HEK293 (cell line): ENCODE measurements around the gene SERPINI1.

Experiments used
- CTCF ChIA-PET: fragments of 350-600 bp; formaldehyde crosslinking; extraction: SDS; loops from one replicate; lab custom pipeline; 2021; ENCODE audit warnings: antibody characterized with exemption; lab: Yijun Ruan, JAX
- POLR2A ChIA-PET: fragments of 300-600 bp; formaldehyde crosslinking; extraction: SDS; loops from one replicate; lab custom pipeline; 2020; ENCODE audit warnings: antibody characterized with exemption, inconsistent platforms; lab: Yijun Ruan, JAX
- H3K27ac ChIP-seq: fragments of 200-500 bp; sonication (Bioruptor generic); 2 replicates; pipeline ENCODE4 v1.5.1; 2014; ENCODE audit warnings: low read depth, low read length, control low read depth, inconsistent platforms; ENCODE audit errors: extremely low read depth
- H3K36me3 ChIP-seq, 2 experiments: fragments of 200-500 bp in 1 of 2; sonication (Bioruptor generic) in 1 of 2; 1 replicate in 1 of 2; 2 replicates in 1 of 2; pipeline ENCODE4 v1.5.1; 2014 to 2017; ENCODE audit warnings: inconsistent platforms in 2 of 2, low read length in 2 of 2; ENCODE audit not compliant: control insufficient read depth in 2 of 2, insufficient read depth in 1 of 2
- H3K4me1 ChIP-seq: fragments of 200-500 bp; sonication (Bioruptor generic); 2 replicates; pipeline ENCODE4 v1.5.1; 2014; ENCODE audit warnings: mild to moderate bottlenecking, low read length, inconsistent platforms; ENCODE audit not compliant: control insufficient read depth, insufficient read depth
- H3K4me3 ChIP-seq: 2 replicates; pipeline ENCODE4 v1.5.1; 2011; ENCODE audit warnings: low read depth, mild to moderate bottlenecking, control low read depth, low read length, moderate library complexity
- H3K9me3 ChIP-seq: fragments of 200-500 bp; sonication (Bioruptor generic); 2 replicates; pipeline ENCODE4 v1.5.1; 2014; ENCODE audit warnings: low read depth, low read length, inconsistent platforms; ENCODE audit not compliant: control insufficient read depth, insufficient read depth
- BCL11A ChIP-seq: fragments of 450-650 bp; formaldehyde crosslinking; IDR thresholded peaks from 2 replicates; pipeline ENCODE4 v1.5.1; 2016; ENCODE audit warnings: low read depth, missing biosample characterization, missing genetic modification characterization
- HOXC10 ChIP-seq: sonication (generic); formaldehyde crosslinking; IDR thresholded peaks from 2 replicates; pipeline ENCODE4 v1.8.1; 2023; ENCODE audit warnings: mild to moderate bottlenecking, missing genetic modification reagents
- MZF1 ChIP-seq: fragments of 450-650 bp; formaldehyde crosslinking; IDR thresholded peaks from 2 replicates; pipeline ENCODE4 v1.5.1; 2017; ENCODE audit warnings: missing biosample characterization, missing genetic modification characterization, borderline replicate concordance
- SETDB1 ChIP-seq: IDR thresholded peaks from one replicate; pipeline ENCODE4 v1.6.1; 2017; ENCODE audit warnings: mild to moderate bottlenecking, low read length, moderate library complexity, mixed read lengths; ENCODE audit not compliant: insufficient read length
- SP7 ChIP-seq: fragments of 450-650 bp; formaldehyde crosslinking; IDR thresholded peaks from 2 replicates; pipeline ENCODE4 v1.5.1; 2016; ENCODE audit warnings: missing biosample characterization, missing genetic modification characterization
- ZBTB8A ChIP-seq: fragments of 450-650 bp; formaldehyde crosslinking; IDR thresholded peaks from 2 replicates; pipeline ENCODE4 v1.5.1; 2016; ENCODE audit warnings: missing biosample characterization, missing genetic modification characterization
- ZNF155 ChIP-seq: fragments of 450-650 bp; formaldehyde crosslinking; IDR thresholded peaks from 2 replicates; pipeline ENCODE4 v1.5.1; 2016; ENCODE audit warnings: missing biosample characterization, missing genetic modification characterization
- ZNF174 ChIP-seq: fragments of 450-650 bp; formaldehyde crosslinking; IDR thresholded peaks from 2 replicates; pipeline ENCODE4 v1.5.0; 2017; ENCODE audit warnings: missing biosample characterization, mild to moderate bottlenecking, missing genetic modification characterization
- ZNF175 ChIP-seq: fragments of 450-650 bp; formaldehyde crosslinking; IDR thresholded peaks from 2 replicates; pipeline ENCODE4 v1.5.1; 2016; ENCODE audit warnings: missing biosample characterization, missing genetic modification characterization
- ZNF223 ChIP-seq: fragments of 450-650 bp; formaldehyde crosslinking; IDR thresholded peaks from 2 replicates; pipeline ENCODE4 v1.5.1; 2016; ENCODE audit warnings: missing biosample characterization, missing genetic modification characterization
- ZNF350 ChIP-seq: fragments of 450-650 bp; formaldehyde crosslinking; IDR thresholded peaks from 2 replicates; pipeline ENCODE4 v1.5.0; 2017; ENCODE audit warnings: missing biosample characterization, mild to moderate bottlenecking, missing genetic modification characterization
- ZNF404 ChIP-seq: fragments of 450-650 bp; formaldehyde crosslinking; IDR thresholded peaks from 2 replicates; pipeline ENCODE4 v1.5.1; 2017; ENCODE audit warnings: missing biosample characterization, missing genetic modification characterization
- ZNF501 ChIP-seq: fragments of 450-650 bp; formaldehyde crosslinking; IDR thresholded peaks from 2 replicates; pipeline ENCODE4 v1.5.1; 2016; ENCODE audit warnings: missing biosample characterization, missing genetic modification characterization
- ZNF544 ChIP-seq: fragments of 450-650 bp; formaldehyde crosslinking; IDR thresholded peaks from 2 replicates; pipeline ENCODE4 v1.5.0; 2017; ENCODE audit warnings: missing biosample characterization, missing genetic modification characterization
- ZNF571 ChIP-seq: fragments of 450-650 bp; formaldehyde crosslinking; IDR thresholded peaks from 2 replicates; pipeline ENCODE4 v1.5.0; 2017; ENCODE audit warnings: missing biosample characterization, missing genetic modification characterization
- ZNF623 ChIP-seq: fragments of 450-650 bp; formaldehyde crosslinking; IDR thresholded peaks from 2 replicates; pipeline ENCODE4 v1.5.1; 2016; ENCODE audit warnings: missing biosample characterization, missing genetic modification characterization
- ZNF707 ChIP-seq: fragments of 450-650 bp; formaldehyde crosslinking; IDR thresholded peaks from 2 replicates; pipeline ENCODE4 v1.5.1; 2016; ENCODE audit warnings: missing biosample characterization, missing genetic modification characterization
- ZNF776 ChIP-seq: fragments of 450-650 bp; formaldehyde crosslinking; IDR thresholded peaks from 2 replicates; pipeline ENCODE4 v1.5.0; 2017; ENCODE audit warnings: missing biosample characterization, missing genetic modification characterization, borderline replicate concordance
- ZNF830 ChIP-seq: fragments of 450-650 bp; IDR thresholded peaks from 2 replicates; pipeline ENCODE4 v1.5.0; 2018; ENCODE audit warnings: missing biosample characterization, missing genetic modification characterization, low read depth, mild to moderate bottlenecking, moderate library complexity
- TF ChIP-seq, protein P1 (sequence below): fragments of 450-650 bp; formaldehyde crosslinking; IDR thresholded peaks from 2 replicates; pipeline ENCODE4 v1.5.1; 2017; ENCODE audit warnings: missing biosample characterization, missing genetic modification characterization
- TF ChIP-seq, protein P2 (sequence below): fragments of 450-650 bp; formaldehyde crosslinking; IDR thresholded peaks from 2 replicates; pipeline ENCODE4 v1.5.0; 2017; ENCODE audit warnings: missing biosample characterization, missing genetic modification characterization, borderline replicate concordance
- TF ChIP-seq, protein P3 (sequence below): fragments of 450-650 bp; formaldehyde crosslinking; IDR thresholded peaks from 2 replicates; pipeline ENCODE4 v1.5.1; 2016; ENCODE audit warnings: missing biosample characterization, missing genetic modification characterization
- TF ChIP-seq, protein P4 (sequence below): fragments of 450-650 bp; formaldehyde crosslinking; IDR thresholded peaks from 2 replicates; pipeline ENCODE4 v1.5.1; 2016; ENCODE audit warnings: missing biosample characterization, missing genetic modification characterization
- TF ChIP-seq, protein P5 (sequence below): fragments of 450-650 bp; formaldehyde crosslinking; IDR thresholded peaks from 2 replicates; pipeline ENCODE4 v1.5.1; 2016; ENCODE audit warnings: missing biosample characterization, missing genetic modification characterization

SERPINI1 gene

DNA sequence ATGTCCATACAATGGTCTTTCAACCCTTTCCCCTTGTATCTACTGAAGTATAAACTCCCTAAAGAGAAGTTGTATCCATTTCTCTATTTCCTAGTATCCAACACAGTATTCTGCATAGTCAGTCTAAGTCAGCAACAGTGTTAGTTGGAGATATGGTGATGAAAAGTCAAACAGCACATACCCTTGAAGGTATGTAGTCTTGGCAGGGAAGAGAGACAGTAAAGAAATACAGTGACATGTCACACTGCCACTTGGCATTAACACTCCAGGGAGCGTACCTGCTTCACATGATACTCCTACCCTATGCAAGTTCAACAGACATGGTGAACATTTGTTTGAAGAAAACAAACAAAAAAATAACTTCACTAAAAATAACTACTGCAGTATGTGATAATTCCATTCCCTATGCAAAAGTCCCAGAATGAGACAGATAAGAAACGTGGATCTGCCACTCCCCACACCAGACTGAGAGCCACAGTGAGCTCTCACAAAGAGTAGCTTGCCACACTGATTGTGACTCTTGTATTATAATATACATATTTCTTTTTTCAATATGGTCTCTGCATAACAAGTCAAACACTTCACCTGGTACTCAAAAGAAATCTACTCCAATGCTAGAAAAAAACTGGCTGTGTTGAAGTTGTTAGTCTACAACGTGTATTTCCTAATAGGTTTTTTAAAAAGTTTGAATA, 6.7 kb upstream of the SERPINI1 start:
- no peak for TF ChIP-seq ZNF350 (tag by site-specific recombination)
- no peak for TF ChIP-seq ZNF830
- TF ChIP-seq BCL11A (tag by site-specific recombination) = no peak
- no peak for TF ChIP-seq ZNF174 (tag by site-specific recombination)
- TF ChIP-seq ZNF175 (tag by site-specific recombination) = no peak
- TF ChIP-seq MZF1 (tag by site-specific recombination) = no peak
- TF ChIP-seq, protein P1, sequence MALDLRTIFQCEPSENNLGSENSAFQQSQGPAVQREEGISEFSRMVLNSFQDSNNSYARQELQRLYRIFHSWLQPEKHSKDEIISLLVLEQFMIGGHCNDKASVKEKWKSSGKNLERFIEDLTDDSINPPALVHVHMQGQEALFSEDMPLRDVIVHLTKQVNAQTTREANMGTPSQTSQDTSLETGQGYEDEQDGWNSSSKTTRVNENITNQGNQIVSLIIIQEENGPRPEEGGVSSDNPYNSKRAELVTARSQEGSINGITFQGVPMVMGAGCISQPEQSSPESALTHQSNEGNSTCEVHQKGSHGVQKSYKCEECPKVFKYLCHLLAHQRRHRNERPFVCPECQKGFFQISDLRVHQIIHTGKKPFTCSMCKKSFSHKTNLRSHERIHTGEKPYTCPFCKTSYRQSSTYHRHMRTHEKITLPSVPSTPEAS (tag by site-specific recombination) = no peak
- no peak for TF ChIP-seq SETDB1
- no peak for TF ChIP-seq SP7 (tag by site-specific recombination)
- TF ChIP-seq ZNF707 (tag by site-specific recombination) = no peak
- no peak for TF ChIP-seq HOXC10 (CRISPR knock-in tag)
- TF ChIP-seq ZNF404 (tag by site-specific recombination) = no peak
- TF ChIP-seq, all 188 proteins: peak for 0
- H3K4me3 ChIP-seq = no peak overlapping the region
- no peak overlapping the region for H3K27ac ChIP-seq
- H3K4me1 ChIP-seq = no peaks in the 10 kb centered on the region
- ChIA-PET CTCF (interaction anchor here (1.0 kb wide), 1 partner anchor 44 kb away, joined by 3 read pairs; no protein-coding TSS in a partner anchor), POLR2A (no interaction called here)
- no peaks in the 10 kb centered on the region; a peak in 1 of 3 replicates for H3K36me3 ChIP-seq
- no peaks in the 10 kb centered on the region for H3K9me3 ChIP-seq

DNA sequence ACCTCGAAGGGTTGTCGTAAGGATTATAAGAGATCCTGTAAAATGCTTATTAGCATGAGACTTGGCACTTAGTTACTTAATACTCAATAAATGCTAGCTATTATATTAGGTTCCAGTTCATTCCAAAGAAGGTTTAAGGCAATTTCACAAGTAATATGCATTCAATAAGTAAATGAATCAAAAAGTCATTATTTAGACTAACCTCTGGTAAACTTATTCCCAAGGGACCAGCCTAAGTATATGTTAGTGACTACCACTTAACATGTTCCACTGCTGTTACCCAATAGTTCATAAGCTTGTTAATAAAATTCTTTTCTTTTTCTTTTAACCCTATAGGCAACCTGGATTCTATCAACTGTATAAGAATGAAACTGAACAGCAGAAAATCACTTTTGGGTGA, 5.9 kb upstream of the SERPINI1 start:
- Histone ChIP-seq H3K4me1 (no peaks in the 10 kb centered on the region), H3K36me3 (no peaks in the 10 kb centered on the region; a peak in 1 of 3 replicates), H3K9me3 (no peaks in the 10 kb centered on the region)
- CTCF ChIA-PET = interaction anchor here (1.0 kb wide), 1 partner anchor 45 kb away, joined by 3 read pairs; no protein-coding TSS in a partner anchor
- TF ChIP-seq ZNF223 (tag by site-specific recombination) (no peak), ZNF571 (tag by site-specific recombination) (no peak)
- TF ChIP-seq, all 188 proteins: peak for 0
- H3K27ac ChIP-seq = no peak overlapping the region
- POLR2A ChIA-PET = no interaction called here
- no peak overlapping the region for H3K4me3 ChIP-seq

DNA sequence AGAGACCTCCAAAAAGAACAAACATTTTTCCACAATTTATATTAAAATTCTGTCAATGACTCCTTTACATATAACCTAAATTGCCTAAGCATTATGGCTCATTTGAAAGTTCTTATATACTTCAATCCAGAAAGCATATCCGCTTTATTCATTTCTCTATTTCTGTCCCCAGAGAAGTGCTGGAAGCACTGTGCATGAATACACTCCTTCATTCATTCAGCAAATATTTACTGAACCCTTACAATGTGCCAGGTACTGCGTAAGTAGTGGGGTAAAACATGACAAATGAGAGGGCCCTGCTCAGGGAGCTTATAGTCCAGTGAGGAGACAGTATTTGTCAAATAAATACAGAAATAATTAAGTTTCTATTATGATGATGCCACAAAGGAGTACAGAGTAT, 4.1 kb upstream of the SERPINI1 start:
- ChIA-PET CTCF (no interaction called here), POLR2A (no interaction called here)
- no peaks in the 10 kb centered on the region for H3K9me3 ChIP-seq
- H3K4me1 ChIP-seq = no peaks in the 10 kb centered on the region; the same call in 1 of the 2 replicates
- H3K4me3 ChIP-seq = no peak overlapping the region
- H3K36me3 ChIP-seq = no peaks in the 10 kb centered on the region
- no peak overlapping the region for H3K27ac ChIP-seq
- TF ChIP-seq, protein P2, sequence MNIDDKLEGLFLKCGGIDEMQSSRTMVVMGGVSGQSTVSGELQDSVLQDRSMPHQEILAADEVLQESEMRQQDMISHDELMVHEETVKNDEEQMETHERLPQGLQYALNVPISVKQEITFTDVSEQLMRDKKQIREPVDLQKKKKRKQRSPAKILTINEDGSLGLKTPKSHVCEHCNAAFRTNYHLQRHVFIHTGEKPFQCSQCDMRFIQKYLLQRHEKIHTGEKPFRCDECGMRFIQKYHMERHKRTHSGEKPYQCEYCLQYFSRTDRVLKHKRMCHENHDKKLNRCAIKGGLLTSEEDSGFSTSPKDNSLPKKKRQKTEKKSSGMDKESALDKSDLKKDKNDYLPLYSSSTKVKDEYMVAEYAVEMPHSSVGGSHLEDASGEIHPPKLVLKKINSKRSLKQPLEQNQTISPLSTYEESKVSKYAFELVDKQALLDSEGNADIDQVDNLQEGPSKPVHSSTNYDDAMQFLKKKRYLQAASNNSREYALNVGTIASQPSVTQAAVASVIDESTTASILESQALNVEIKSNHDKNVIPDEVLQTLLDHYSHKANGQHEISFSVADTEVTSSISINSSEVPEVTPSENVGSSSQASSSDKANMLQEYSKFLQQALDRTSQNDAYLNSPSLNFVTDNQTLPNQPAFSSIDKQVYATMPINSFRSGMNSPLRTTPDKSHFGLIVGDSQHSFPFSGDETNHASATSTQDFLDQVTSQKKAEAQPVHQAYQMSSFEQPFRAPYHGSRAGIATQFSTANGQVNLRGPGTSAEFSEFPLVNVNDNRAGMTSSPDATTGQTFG = no peak
- TF ChIP-seq ZNF501 (no peak), ZNF776 (tag by site-specific recombination) (no peak), ZBTB8A (tag by site-specific recombination) (no peak), ZNF571 (tag by site-specific recombination) (no peak), ZNF155 (no peak), ZNF623 (tag by site-specific recombination) (no peak), ZNF544 (tag by site-specific recombination) (no peak)
- TF ChIP-seq, protein P3, sequence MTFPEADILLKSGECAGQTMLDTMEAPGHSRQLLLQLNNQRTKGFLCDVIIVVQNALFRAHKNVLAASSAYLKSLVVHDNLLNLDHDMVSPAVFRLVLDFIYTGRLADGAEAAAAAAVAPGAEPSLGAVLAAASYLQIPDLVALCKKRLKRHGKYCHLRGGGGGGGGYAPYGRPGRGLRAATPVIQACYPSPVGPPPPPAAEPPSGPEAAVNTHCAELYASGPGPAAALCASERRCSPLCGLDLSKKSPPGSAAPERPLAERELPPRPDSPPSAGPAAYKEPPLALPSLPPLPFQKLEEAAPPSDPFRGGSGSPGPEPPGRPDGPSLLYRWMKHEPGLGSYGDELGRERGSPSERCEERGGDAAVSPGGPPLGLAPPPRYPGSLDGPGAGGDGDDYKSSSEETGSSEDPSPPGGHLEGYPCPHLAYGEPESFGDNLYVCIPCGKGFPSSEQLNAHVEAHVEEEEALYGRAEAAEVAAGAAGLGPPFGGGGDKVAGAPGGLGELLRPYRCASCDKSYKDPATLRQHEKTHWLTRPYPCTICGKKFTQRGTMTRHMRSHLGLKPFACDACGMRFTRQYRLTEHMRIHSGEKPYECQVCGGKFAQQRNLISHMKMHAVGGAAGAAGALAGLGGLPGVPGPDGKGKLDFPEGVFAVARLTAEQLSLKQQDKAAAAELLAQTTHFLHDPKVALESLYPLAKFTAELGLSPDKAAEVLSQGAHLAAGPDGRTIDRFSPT (tag by site-specific recombination) = no peak
- TF ChIP-seq, protein P4, sequence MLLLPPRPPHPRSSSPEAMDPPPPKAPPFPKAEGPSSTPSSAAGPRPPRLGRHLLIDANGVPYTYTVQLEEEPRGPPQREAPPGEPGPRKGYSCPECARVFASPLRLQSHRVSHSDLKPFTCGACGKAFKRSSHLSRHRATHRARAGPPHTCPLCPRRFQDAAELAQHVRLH = no peak
- TF ChIP-seq, protein P5, sequence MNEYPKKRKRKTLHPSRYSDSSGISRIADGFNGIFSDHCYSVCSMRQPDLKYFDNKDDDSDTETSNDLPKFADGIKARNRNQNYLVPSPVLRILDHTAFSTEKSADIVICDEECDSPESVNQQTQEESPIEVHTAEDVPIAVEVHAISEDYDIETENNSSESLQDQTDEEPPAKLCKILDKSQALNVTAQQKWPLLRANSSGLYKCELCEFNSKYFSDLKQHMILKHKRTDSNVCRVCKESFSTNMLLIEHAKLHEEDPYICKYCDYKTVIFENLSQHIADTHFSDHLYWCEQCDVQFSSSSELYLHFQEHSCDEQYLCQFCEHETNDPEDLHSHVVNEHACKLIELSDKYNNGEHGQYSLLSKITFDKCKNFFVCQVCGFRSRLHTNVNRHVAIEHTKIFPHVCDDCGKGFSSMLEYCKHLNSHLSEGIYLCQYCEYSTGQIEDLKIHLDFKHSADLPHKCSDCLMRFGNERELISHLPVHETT (tag by site-specific recombination) = no peak
